Measurements from ENCODE around the gene BMAL1.
"Not testable (repeated sequence)": the region's sequence is repeated elsewhere in the genome, so short reads cannot be mapped to it uniquely, and the experiment has no call there.

Gene BMAL1

GRCh38 chr11:13277768-13278608 is at the start of gene BMAL1:
BMAL1 (plus strand) TSS chr11:13277790; CDS start chr11:13354309, 76,519 bp downstream.
- DNase-seq = peak; percentile 23

- no peak for DNase-seq
Measured at GRCh38 chr11:13228572-13228971, 49.0 kb upstream of the BMAL1 start.

GRCh38 chr11:13229136-13229535 is 48.5 kb upstream of the BMAL1 start:
- no peak for DNase-seq

GRCh38 chr11:13229711-13230318 is 47.8 kb upstream of the BMAL1 start:
- no peak for DNase-seq

GRCh38 chr11:13233173-13233745 is 44.3 kb upstream of the BMAL1 start:
- no peak for DNase-seq

GRCh38 chr11:13235895-13236294 is 41.7 kb upstream of the BMAL1 start:
- DNase-seq = no peak

- DNase-seq = no peak
Measured at GRCh38 chr11:13236626-13237025, 41.0 kb upstream of the BMAL1 start.

- DNase-seq = no peak
Measured at GRCh38 chr11:13237761-13238160, 39.8 kb upstream of the BMAL1 start.

- peak; percentile 45 for DNase-seq
Measured at GRCh38 chr11:13238879-13239514, 38.6 kb upstream of the BMAL1 start.

GRCh38 chr11:13242564-13242963 is 35.0 kb upstream of the BMAL1 start:
- DNase-seq = no peak

GRCh38 chr11:13247606-13248296 is 29.8 kb upstream of the BMAL1 start:
- no peak for DNase-seq

GRCh38 chr11:13249177-13249576 is 28.4 kb upstream of the BMAL1 start:
- no peak for DNase-seq

- DNase-seq = no peak
Measured at GRCh38 chr11:13249992-13250391, 27.6 kb upstream of the BMAL1 start.

GRCh38 chr11:13251966-13252365 is 25.6 kb upstream of the BMAL1 start:
- DNase-seq = no peak

- no peak for DNase-seq
Measured at GRCh38 chr11:13252438-13252837, 25.2 kb upstream of the BMAL1 start.

- DNase-seq = no peak
Measured at GRCh38 chr11:13256216-13256615, 21.4 kb upstream of the BMAL1 start.

- not testable (repeated sequence) for DNase-seq
Measured at GRCh38 chr11:13258061-13258460, 19.5 kb upstream of the BMAL1 start.

GRCh38 chr11:13258855-13259254 is 18.7 kb upstream of the BMAL1 start:
- no peak for DNase-seq

GRCh38 chr11:13259374-13259773 is 18.2 kb upstream of the BMAL1 start:
- DNase-seq = no peak

GRCh38 chr11:13260201-13260962 is 17.2 kb upstream of the BMAL1 start:
- DNase-seq = no peak

- DNase-seq = no peak
Measured at GRCh38 chr11:13260963-13261588, 16.5 kb upstream of the BMAL1 start.

GRCh38 chr11:13261591-13262061 is 16.0 kb upstream of the BMAL1 start:
- DNase-seq = no peak
